Measurements from ENCODE around the gene CDC25B.

CDC25B gene

GRCh38 chr20:3795511-3796468 is at the start of gene CDC25B:
Gene CDC25B (plus strand): TSS chr20:3796310. CDS start chr20:3796532, 222 bp downstream.
- peak; percentile 77 to 82 (median 80) for DNase-seq (ENCODE audit: low read depth in 3 of 3)

GRCh38 chr20:3747471-3747870 is 48.6 kb upstream of the CDC25B start:
- no peak for DNase-seq (ENCODE audit: low read depth in 3 of 3)

GRCh38 chr20:3748073-3748472 is 48.0 kb upstream of the CDC25B start:
- no peak for DNase-seq (ENCODE audit: low read depth in 3 of 3)

- no peak for DNase-seq (ENCODE audit: low read depth in 3 of 3)
Measured at GRCh38 chr20:3749087-3749688, 46.9 kb upstream of the CDC25B start.

- DNase-seq (ENCODE audit: low read depth in 3 of 3), result no peak
Measured at GRCh38 chr20:3749689-3750531, 46.2 kb upstream of the CDC25B start.

- no peak for DNase-seq (ENCODE audit: low read depth in 3 of 3)
Measured at GRCh38 chr20:3751305-3751674, 44.8 kb upstream of the CDC25B start.

GRCh38 chr20:3751675-3752385 is 44.3 kb upstream of the CDC25B start:
- DNase-seq (ENCODE audit: low read depth in 3 of 3), result peak; percentile 17 to 34 (median 18)

- no peak for DNase-seq (ENCODE audit: low read depth in 3 of 3)
Measured at GRCh38 chr20:3752386-3752759, 43.7 kb upstream of the CDC25B start.

GRCh38 chr20:3753098-3753497 is 43.0 kb upstream of the CDC25B start:
- DNase-seq (ENCODE audit: low read depth in 3 of 3), result peak; percentile 21 to 38 (median 32)

GRCh38 chr20:3753501-3754275 is 42.4 kb upstream of the CDC25B start:
- no peak for DNase-seq (ENCODE audit: low read depth in 3 of 3)

- DNase-seq (ENCODE audit: low read depth in 3 of 3), result no peak
Measured at GRCh38 chr20:3754276-3754630, 41.9 kb upstream of the CDC25B start.

GRCh38 chr20:3755269-3755668 is 40.8 kb upstream of the CDC25B start:
- DNase-seq (ENCODE audit: low read depth in 3 of 3), result no peak

- no peak for DNase-seq (ENCODE audit: low read depth in 3 of 3)
Measured at GRCh38 chr20:3755814-3756480, 40.2 kb upstream of the CDC25B start.

- no peak for DNase-seq (ENCODE audit: low read depth in 3 of 3)
Measured at GRCh38 chr20:3757268-3757667, 38.8 kb upstream of the CDC25B start.

- DNase-seq (ENCODE audit: low read depth in 3 of 3), result no peak
Measured at GRCh38 chr20:3758566-3758965, 37.5 kb upstream of the CDC25B start.

GRCh38 chr20:3759316-3759823 is 36.7 kb upstream of the CDC25B start:
- no peak for DNase-seq (ENCODE audit: low read depth in 3 of 3)

- no peak for DNase-seq (ENCODE audit: low read depth in 3 of 3)
Measured at GRCh38 chr20:3759884-3760283, 36.2 kb upstream of the CDC25B start.

- DNase-seq (ENCODE audit: low read depth in 3 of 3), result no peak
Measured at GRCh38 chr20:3760655-3761348, 35.3 kb upstream of the CDC25B start.

Measured in stimulated activated CD4-positive, alpha-beta T cell treated with anti-CD3 and anti-CD28 coated beads, TNF-alpha, amount 100 ng/mL, for 4 hours (primary cell).